ENCODE results near the gene NCKAP5. TPM values are rescaled to one million over a fixed set of nuclear protein-coding genes. Genes with fewer than 3 reads are reported as not detected.

NCKAP5 gene
- total RNA-seq, 3 donors from 2014 or later: 1.9 to 6.3 (median 2.3) TPM

GRCh38 chr2:133177196-133177595 is 391.1 kb downstream of the NCKAP5 start:
- TF ChIP-seq, protein P1, sequence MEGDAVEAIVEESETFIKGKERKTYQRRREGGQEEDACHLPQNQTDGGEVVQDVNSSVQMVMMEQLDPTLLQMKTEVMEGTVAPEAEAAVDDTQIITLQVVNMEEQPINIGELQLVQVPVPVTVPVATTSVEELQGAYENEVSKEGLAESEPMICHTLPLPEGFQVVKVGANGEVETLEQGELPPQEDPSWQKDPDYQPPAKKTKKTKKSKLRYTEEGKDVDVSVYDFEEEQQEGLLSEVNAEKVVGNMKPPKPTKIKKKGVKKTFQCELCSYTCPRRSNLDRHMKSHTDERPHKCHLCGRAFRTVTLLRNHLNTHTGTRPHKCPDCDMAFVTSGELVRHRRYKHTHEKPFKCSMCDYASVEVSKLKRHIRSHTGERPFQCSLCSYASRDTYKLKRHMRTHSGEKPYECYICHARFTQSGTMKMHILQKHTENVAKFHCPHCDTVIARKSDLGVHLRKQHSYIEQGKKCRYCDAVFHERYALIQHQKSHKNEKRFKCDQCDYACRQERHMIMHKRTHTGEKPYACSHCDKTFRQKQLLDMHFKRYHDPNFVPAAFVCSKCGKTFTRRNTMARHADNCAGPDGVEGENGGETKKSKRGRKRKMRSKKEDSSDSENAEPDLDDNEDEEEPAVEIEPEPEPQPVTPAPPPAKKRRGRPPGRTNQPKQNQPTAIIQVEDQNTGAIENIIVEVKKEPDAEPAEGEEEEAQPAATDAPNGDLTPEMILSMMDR (IDR thresholded peaks at IDR 0.05): no peak
- Histone ChIP-seq H3K4me1 (ENCODE audit: low read depth) (no peaks in the 10 kb centered on the region), H3K36me3 (ENCODE audit: low read depth) (no peaks in the 10 kb centered on the region), H3K4me3 (no peak overlapping the region), H3K9me3 (no peaks in the 10 kb centered on the region)
- no peak for DNase-seq
- intact Hi-C loops (cut with DNase I, micrococcal nuclease): loop anchor here in 1 of 2 donors (10.0 kb wide), 1 partner anchor 632 kb away; no protein-coding TSS in a partner anchor
- ATAC-seq: no peak

- Histone ChIP-seq H3K9me3 (no peaks in the 10 kb centered on the region), H3K36me3 (ENCODE audit: low read depth) (no peaks in the 10 kb centered on the region), H3K4me1 (ENCODE audit: low read depth) (no peaks in the 10 kb centered on the region), H3K4me3 (no peak overlapping the region)
- no peak for ATAC-seq
- intact Hi-C loops (cut with DNase I, micrococcal nuclease): loop anchor here in 1 of 2 donors (10.0 kb wide), 1 partner anchor 631 kb away; no protein-coding TSS in a partner anchor
- DNase-seq: no peak
- TF ChIP-seq, protein P1 (IDR thresholded peaks at IDR 0.05): no peak
Observed at GRCh38 chr2:133175926-133176325, 392.3 kb downstream of the NCKAP5 start.

- no peaks in the 10 kb centered on the region for H3K9me3 ChIP-seq
- no peak for ATAC-seq
- intact Hi-C loops (cut with DNase I, micrococcal nuclease): loop anchor here in 1 of 2 donors (10.0 kb wide), 1 partner anchor 628 kb away; no protein-coding TSS in a partner anchor
- DNase-seq: no peak
- no peaks in the 10 kb centered on the region for H3K36me3 ChIP-seq (ENCODE audit: low read depth)
- TF ChIP-seq, protein P1 (IDR thresholded peaks at IDR 0.05): no peak
- no peaks in the 10 kb centered on the region for H3K4me1 ChIP-seq (ENCODE audit: low read depth)
- no peak overlapping the region for H3K4me3 ChIP-seq
Observed at GRCh38 chr2:133173224-133173623, 395.0 kb downstream of the NCKAP5 start.

- intact Hi-C loops (cut with DNase I, micrococcal nuclease): loop anchor here in 1 of 2 donors (10.0 kb wide), 1 partner anchor 627 kb away; no protein-coding TSS in a partner anchor
- TF ChIP-seq, protein P1 (IDR thresholded peaks at IDR 0.05): no peak
- Histone ChIP-seq H3K36me3 (ENCODE audit: low read depth) (no peaks in the 10 kb centered on the region), H3K4me3 (no peak overlapping the region), H3K4me1 (ENCODE audit: low read depth) (no peaks in the 10 kb centered on the region), H3K9me3 (no peaks in the 10 kb centered on the region)
- ATAC-seq (peak; percentile 55), DNase-seq (peak in 1 of 3 donors; percentile 56)
Observed at GRCh38 chr2:133171393-133172004, 396.8 kb downstream of the NCKAP5 start.

- Histone ChIP-seq H3K4me1 (ENCODE audit: low read depth) (no peaks in the 10 kb centered on the region), H3K36me3 (ENCODE audit: low read depth) (no peaks in the 10 kb centered on the region), H3K9me3 (no peaks in the 10 kb centered on the region), H3K4me3 (no peak overlapping the region)
- ATAC-seq (no peak), DNase-seq (no peak)
- TF ChIP-seq, protein P1 (IDR thresholded peaks at IDR 0.05): no peak
- intact Hi-C loops (cut with DNase I, micrococcal nuclease): loop anchor here in 1 of 2 donors (10.0 kb wide), 1 partner anchor 625 kb away; no protein-coding TSS in a partner anchor
Observed at GRCh38 chr2:133169274-133169912, 398.9 kb downstream of the NCKAP5 start.
